ENCODE measurements around the gene MAP3K7. TPM values are rescaled to one million over a fixed set of nuclear protein-coding genes. Genes with fewer than 3 reads are reported as not detected.

Gene MAP3K7
- polyA plus RNA-seq, 2 donors: 8.4 to 10.0 TPM

- H3K4me1 ChIP-seq (ENCODE audit: control insufficient read depth in 2 of 2, insufficient read depth in 2 of 2, low read length in 1 of 2): no peaks in the 10 kb centered on the region
- H3K36me3 ChIP-seq (ENCODE audit: control insufficient read depth in 2 of 2, insufficient read depth in 2 of 2, low read length in 1 of 2): peaks cover 0 to 8% of the 10 kb centered on the region in 2 donors
- no peak overlapping the region for H3K27ac ChIP-seq (ENCODE audit: low read depth in 2 of 2, low read length in 1 of 2)
- H3K27me3 ChIP-seq (ENCODE audit: control insufficient read depth in 1 of 2, insufficient read depth in 2 of 2, low read length in 2 of 2): no peaks in the 10 kb centered on the region
- no peaks in the 10 kb centered on the region for H3K9me3 ChIP-seq (ENCODE audit: control insufficient read depth in 2 of 2, insufficient read depth in 1 of 2, low read depth in 1 of 2, low read length in 1 of 2)
- no peak overlapping the region for H3K4me3 ChIP-seq (ENCODE audit: low read depth in 1 of 2, low read length in 2 of 2)
- 93 to 94% methylated on average over 4 of the region's 4 CpGs for WGBS, 2 donors
These were observed 50.4 kb downstream of the MAP3K7 start for GRCh38 chr6:90536520-90536919.

- H3K27me3 ChIP-seq (ENCODE audit: control insufficient read depth in 1 of 2, insufficient read depth in 2 of 2, low read length in 2 of 2): no peaks in the 10 kb centered on the region
- no peaks in the 10 kb centered on the region for H3K9me3 ChIP-seq (ENCODE audit: control insufficient read depth in 2 of 2, insufficient read depth in 1 of 2, low read depth in 1 of 2, low read length in 1 of 2)
- no peaks in the 10 kb centered on the region for H3K4me1 ChIP-seq (ENCODE audit: control insufficient read depth in 2 of 2, insufficient read depth in 2 of 2, low read length in 1 of 2)
- peaks cover 0 to 8% of the 10 kb centered on the region in 2 donors for H3K36me3 ChIP-seq (ENCODE audit: control insufficient read depth in 2 of 2, insufficient read depth in 2 of 2, low read length in 1 of 2)
- WGBS, 2 donors: 88% methylated on average over 3 of the region's 3 CpGs
- H3K4me3 ChIP-seq (ENCODE audit: low read depth in 1 of 2, low read length in 2 of 2): no peak overlapping the region
- H3K27ac ChIP-seq (ENCODE audit: low read depth in 2 of 2, low read length in 1 of 2): no peak overlapping the region
These were observed 52.4 kb downstream of the MAP3K7 start for GRCh38 chr6:90534337-90535025.

GRCh38 chr6:90533615-90534336, 53.1 kb downstream of the MAP3K7 start:
- Histone ChIP-seq H3K9me3 (ENCODE audit: control insufficient read depth in 2 of 2, insufficient read depth in 1 of 2, low read depth in 1 of 2, low read length in 1 of 2) (no peaks in the 10 kb centered on the region), H3K4me1 (ENCODE audit: control insufficient read depth in 2 of 2, insufficient read depth in 2 of 2, low read length in 1 of 2) (no peaks in the 10 kb centered on the region), H3K27me3 (ENCODE audit: control insufficient read depth in 1 of 2, insufficient read depth in 2 of 2, low read length in 2 of 2) (no peaks in the 10 kb centered on the region), H3K4me3 (ENCODE audit: low read depth in 1 of 2, low read length in 2 of 2) (no peak overlapping the region), H3K36me3 (ENCODE audit: control insufficient read depth in 2 of 2, insufficient read depth in 2 of 2, low read length in 1 of 2) (peaks cover 0 to 8% of the 10 kb centered on the region in 2 donors), H3K27ac (ENCODE audit: low read depth in 2 of 2, low read length in 1 of 2) (no peak overlapping the region)
- WGBS, 2 donors: 90 to 91% methylated on average over 4 of the region's 4 CpGs

GRCh38 chr6:90530882-90531281, 56.0 kb downstream of the MAP3K7 start:
- Histone ChIP-seq H3K27ac (ENCODE audit: low read depth in 2 of 2, low read length in 1 of 2) (no peak overlapping the region), H3K36me3 (ENCODE audit: control insufficient read depth in 2 of 2, insufficient read depth in 2 of 2, low read length in 1 of 2) (peaks cover 0 to 10% of the 10 kb centered on the region in 2 donors), H3K9me3 (ENCODE audit: control insufficient read depth in 2 of 2, insufficient read depth in 1 of 2, low read depth in 1 of 2, low read length in 1 of 2) (no peaks in the 10 kb centered on the region), H3K4me3 (ENCODE audit: low read depth in 1 of 2, low read length in 2 of 2) (no peak overlapping the region), H3K4me1 (ENCODE audit: control insufficient read depth in 2 of 2, insufficient read depth in 2 of 2, low read length in 1 of 2) (no peaks in the 10 kb centered on the region), H3K27me3 (ENCODE audit: control insufficient read depth in 1 of 2, insufficient read depth in 2 of 2, low read length in 2 of 2) (no peaks in the 10 kb centered on the region)
- WGBS, 2 donors: 65 to 81% methylated on average over 1 of the region's 1 CpG

- 98% methylated on average over 4 of the region's 4 CpGs for WGBS, 2 donors
- Histone ChIP-seq H3K27ac (ENCODE audit: low read depth in 2 of 2, low read length in 1 of 2) (no peak overlapping the region), H3K4me1 (ENCODE audit: control insufficient read depth in 2 of 2, insufficient read depth in 2 of 2, low read length in 1 of 2) (no peaks in the 10 kb centered on the region), H3K36me3 (ENCODE audit: control insufficient read depth in 2 of 2, insufficient read depth in 2 of 2, low read length in 1 of 2) (peaks cover 3 to 5% of the 10 kb centered on the region in 2 donors), H3K9me3 (ENCODE audit: control insufficient read depth in 2 of 2, insufficient read depth in 1 of 2, low read depth in 1 of 2, low read length in 1 of 2) (no peaks in the 10 kb centered on the region), H3K4me3 (ENCODE audit: low read depth in 1 of 2, low read length in 2 of 2) (no peak overlapping the region), H3K27me3 (ENCODE audit: control insufficient read depth in 1 of 2, insufficient read depth in 2 of 2, low read length in 2 of 2) (no peaks in the 10 kb centered on the region)
These were observed 61.5 kb downstream of the MAP3K7 start for GRCh38 chr6:90525421-90525820.

- WGBS, 2 donors: 91 to 94% methylated on average over 4 of the region's 4 CpGs
- H3K27me3 ChIP-seq (ENCODE audit: control insufficient read depth in 1 of 2, insufficient read depth in 2 of 2, low read length in 2 of 2): no peaks in the 10 kb centered on the region
- no peaks in the 10 kb centered on the region for H3K9me3 ChIP-seq (ENCODE audit: control insufficient read depth in 2 of 2, insufficient read depth in 1 of 2, low read depth in 1 of 2, low read length in 1 of 2)
- no peak overlapping the region for H3K27ac ChIP-seq (ENCODE audit: low read depth in 2 of 2, low read length in 1 of 2)
- H3K4me3 ChIP-seq (ENCODE audit: low read depth in 1 of 2, low read length in 2 of 2): no peak overlapping the region
- peaks cover 3 to 5% of the 10 kb centered on the region in 2 donors for H3K36me3 ChIP-seq (ENCODE audit: control insufficient read depth in 2 of 2, insufficient read depth in 2 of 2, low read length in 1 of 2)
- no peaks in the 10 kb centered on the region for H3K4me1 ChIP-seq (ENCODE audit: control insufficient read depth in 2 of 2, insufficient read depth in 2 of 2, low read length in 1 of 2)
These were observed 63.0 kb downstream of the MAP3K7 start for GRCh38 chr6:90523779-90524310.

- Histone ChIP-seq H3K36me3 (ENCODE audit: control insufficient read depth in 2 of 2, insufficient read depth in 2 of 2, low read length in 1 of 2) (peaks cover 3% of the 10 kb centered on the region in 2 donors), H3K27me3 (ENCODE audit: control insufficient read depth in 1 of 2, insufficient read depth in 2 of 2, low read length in 2 of 2) (no peaks in the 10 kb centered on the region), H3K9me3 (ENCODE audit: control insufficient read depth in 2 of 2, insufficient read depth in 1 of 2, low read depth in 1 of 2, low read length in 1 of 2) (no peaks in the 10 kb centered on the region), H3K4me3 (ENCODE audit: low read depth in 1 of 2, low read length in 2 of 2) (no peak overlapping the region), H3K27ac (ENCODE audit: low read depth in 2 of 2, low read length in 1 of 2) (no peak overlapping the region), H3K4me1 (ENCODE audit: control insufficient read depth in 2 of 2, insufficient read depth in 2 of 2, low read length in 1 of 2) (no peaks in the 10 kb centered on the region)
- WGBS, 2 donors: 98 to 100% methylated on average over 1 of the region's 1 CpG
These were observed 64.9 kb downstream of the MAP3K7 start for GRCh38 chr6:90521955-90522354.

GRCh38 chr6:90516074-90516660, 70.7 kb downstream of the MAP3K7 start:
- no peak overlapping the region for H3K27ac ChIP-seq (ENCODE audit: low read depth in 2 of 2, low read length in 1 of 2)
- no peak overlapping the region for H3K4me3 ChIP-seq (ENCODE audit: low read depth in 1 of 2, low read length in 2 of 2)
- no peaks in the 10 kb centered on the region for H3K27me3 ChIP-seq (ENCODE audit: control insufficient read depth in 1 of 2, insufficient read depth in 2 of 2, low read length in 2 of 2)
- 90 to 93% methylated on average over 6 of the region's 6 CpGs for WGBS, 2 donors
- H3K36me3 ChIP-seq (ENCODE audit: control insufficient read depth in 2 of 2, insufficient read depth in 2 of 2, low read length in 1 of 2): peaks cover 2 to 5% of the 10 kb centered on the region in 2 donors
- no peaks in the 10 kb centered on the region for H3K9me3 ChIP-seq (ENCODE audit: control insufficient read depth in 2 of 2, insufficient read depth in 1 of 2, low read depth in 1 of 2, low read length in 1 of 2)
- no peaks in the 10 kb centered on the region for H3K4me1 ChIP-seq (ENCODE audit: control insufficient read depth in 2 of 2, insufficient read depth in 2 of 2, low read length in 1 of 2)

GRCh38 chr6:90514496-90514895, 72.4 kb downstream of the MAP3K7 start:
- Histone ChIP-seq H3K4me3 (ENCODE audit: low read depth in 1 of 2, low read length in 2 of 2) (no peak overlapping the region), H3K9me3 (ENCODE audit: control insufficient read depth in 2 of 2, insufficient read depth in 1 of 2, low read depth in 1 of 2, low read length in 1 of 2) (no peaks in the 10 kb centered on the region), H3K27ac (ENCODE audit: low read depth in 2 of 2, low read length in 1 of 2) (no peak overlapping the region), H3K36me3 (ENCODE audit: control insufficient read depth in 2 of 2, insufficient read depth in 2 of 2, low read length in 1 of 2) (peaks cover 2 to 5% of the 10 kb centered on the region in 2 donors), H3K27me3 (ENCODE audit: control insufficient read depth in 1 of 2, insufficient read depth in 2 of 2, low read length in 2 of 2) (no peaks in the 10 kb centered on the region), H3K4me1 (ENCODE audit: control insufficient read depth in 2 of 2, insufficient read depth in 2 of 2, low read length in 1 of 2) (no peaks in the 10 kb centered on the region)
- WGBS, 2 donors: 78 to 86% methylated on average over 3 of the region's 3 CpGs

Data from esophagus (tissue), 2 donors.